Astrocyte of the hippocampus (primary cell): ENCODE results near the gene UBTF.

ENCODE experiments used
- DNase-seq: peaks from one replicate; pipeline ENCODE4 v3.0.0; 2011; ENCODE audit warnings: low read depth, low spot score

The UBTF gene

GRCh38 chr17:44170499-44171201 is 48.8 kb downstream of the UBTF start, which contains the start of gene ASB16:
ASB16 (plus strand) TSS chr17:44170704; CDS start chr17:44170790, 86 bp downstream.
- DNase-seq: peak; percentile 59

- no peak for DNase-seq
Measured at GRCh38 chr17:44170135-44170498, 49.4 kb downstream of the UBTF start.

- no peak for DNase-seq
Measured at GRCh38 chr17:44167181-44167861, 52.2 kb downstream of the UBTF start.

- no peak for DNase-seq
Measured at GRCh38 chr17:44164476-44164875, 55.0 kb downstream of the UBTF start.

GRCh38 chr17:44159519-44160210 is 59.8 kb downstream of the UBTF start:
- DNase-seq: no peak

- no peak for DNase-seq
Measured at GRCh38 chr17:44155488-44155887, 64.0 kb downstream of the UBTF start.
